Right cardiac atrium (tissue), 5 donors: Measurements from ENCODE around the gene TBC1D4. TPM values are rescaled to one million over a fixed set of nuclear protein-coding genes. Genes with fewer than 3 reads are reported as not detected.
A peak's percentile ranks its signal among the peaks of the same experiment; 100 is the strongest.
"Not testable (repeated sequence)": the region's sequence is repeated elsewhere in the genome, so short reads cannot be mapped to it uniquely, and the experiment has no call there.

ENCODE experiments used
- ATAC-seq, 2 donors: fragments of 200-7000 bp; cut with Tn5 transposase; one replicate each; pipeline versions ENCODE4 v1.8.0 to v1.9.1; 2020; ENCODE audit warnings: moderate library complexity in 2 of 2, mild to moderate bottlenecking in 1 of 2
- DNase-seq, 3 donors: peaks; one replicate each; pipeline ENCODE4 v3.0.0-alpha.2; 2020
- H3K27ac ChIP-seq: one replicate; pipeline ENCODE4 v1.5.1; 2013; ENCODE audit warnings: mild to moderate bottlenecking, low read length, control low read depth, moderate library complexity
- H3K27me3 ChIP-seq: one replicate; pipeline ENCODE4 v1.6.1; 2013; ENCODE audit not compliant: control insufficient read depth, insufficient read depth
- H3K4me1 ChIP-seq: one replicate; pipeline ENCODE4 v1.6.1; 2013; ENCODE audit warnings: low read length; ENCODE audit not compliant: control insufficient read depth, insufficient read depth
- H3K4me3 ChIP-seq: one replicate; pipeline ENCODE4 v1.5.1; 2013; ENCODE audit warnings: low read length, control low read depth
- H3K9me3 ChIP-seq: one replicate; pipeline ENCODE4 v1.6.1; 2013; ENCODE audit warnings: low read length; ENCODE audit not compliant: control insufficient read depth
- WGBS: extraction: QIAGEN DNeasy Blood & Tissue Kit; methylation state at CpG from one replicate; pipeline ENCODE4 v1.1.7; 2013; 5-methylcytosine and 5-hydroxymethylcytosine counted together
- intact Hi-C, 4 donors: fragments of 100-400 bp; cut with DNase I; formaldehyde crosslinking; loops; one replicate each; pipeline versions ENCODE4 v1.11.0 to v1.14.0; 2022 to 2023
- polyA plus RNA-seq: library from polyadenylated mRNA; stranded (reverse); fragments of 200-250 nt; gene quantifications from one replicate; pipeline ENCODE4 v1.2.3, GENCODE V29; 2013
- total RNA-seq, 4 donors: library from RNA; stranded (reverse); fragmentation: NEBNext Ultra II Directional; extraction: Animal tissue kit (Norgen Biotek cat#: 25700); gene quantifications; one replicate each; pipeline ENCODE4 v1.2.1, GENCODE V29; 2021
- donor health status: healthy with polysubstance abuse.
- donor health status: DM: no; HTN: yes; CAD: no.
- donor health status: DM: no; HTN: no; CAD: no.
- donor health status: DM: no; HTN: yes; CAD: no; lungs with severe emphysema.
- donor health status: DM: yes; HTN: yes; CAD: no.

Gene TBC1D4
- total and polyA plus RNA-seq, 5 donors = 28.3 to 69.4 (median 62.8) TPM

GRCh38 chr13:75359266-75359665, 122.7 kb downstream of the TBC1D4 start:
- Histone ChIP-seq H3K4me3 (no peak overlapping the region), H3K27me3 (no peaks in the 10 kb centered on the region), H3K4me1 (no peaks in the 10 kb centered on the region), H3K27ac (no peak overlapping the region), H3K9me3 (no peaks in the 10 kb centered on the region)
- 94% methylated on average over 2 of the region's 2 CpGs for WGBS
- ATAC-seq (no peak), DNase-seq (no peak)
- intact Hi-C loops = loop anchor here in 1 of 4 donors (10.0 kb wide), 1 partner anchor 186 kb away; the partner anchor contains the start of gene UCHL3

- Histone ChIP-seq H3K9me3 (no peaks in the 10 kb centered on the region), H3K4me1 (no peaks in the 10 kb centered on the region), H3K27ac (no peak overlapping the region), H3K27me3 (no peaks in the 10 kb centered on the region), H3K4me3 (no peak overlapping the region)
- intact Hi-C loops = loop anchor here in 1 of 4 donors (10.0 kb wide), 1 partner anchor 187 kb away; the partner anchor contains the start of gene UCHL3
- ATAC-seq (peak; percentile 58 to 73), DNase-seq (peak in 2 of 3 donors; percentile 28 to 45)
- WGBS = 77% methylated on average over 6 of the region's 6 CpGs
Measured at GRCh38 chr13:75357576-75358289, 124.2 kb downstream of the TBC1D4 start.

- H3K27me3 ChIP-seq = no peaks in the 10 kb centered on the region
- ATAC-seq = no peak
- intact Hi-C loops = loop anchor here in 1 of 4 donors (10.0 kb wide), 1 partner anchor 188 kb away; the partner anchor contains the start of gene UCHL3
- no peak overlapping the region for H3K27ac ChIP-seq
- no peak overlapping the region for H3K4me3 ChIP-seq
- no peaks in the 10 kb centered on the region for H3K9me3 ChIP-seq
- H3K4me1 ChIP-seq = no peaks in the 10 kb centered on the region
- no peak for DNase-seq
- 84% methylated on average over 3 of the region's 3 CpGs for WGBS
Measured at GRCh38 chr13:75356421-75356820, 125.5 kb downstream of the TBC1D4 start.

GRCh38 chr13:75355609-75356008, 126.4 kb downstream of the TBC1D4 start:
- Histone ChIP-seq H3K27me3 (no peaks in the 10 kb centered on the region), H3K9me3 (no peaks in the 10 kb centered on the region), H3K4me1 (no peaks in the 10 kb centered on the region), H3K4me3 (no peak overlapping the region), H3K27ac (no peak overlapping the region)
- no peak for ATAC-seq
- intact Hi-C loops = loop anchor here in 1 of 4 donors (10.0 kb wide), 1 partner anchor 189 kb away; the partner anchor contains the start of gene UCHL3
- no peak for DNase-seq

- ATAC-seq (peak; percentile 53 to 64), DNase-seq (peak in 1 of 3 donors; percentile 37)
- intact Hi-C loops = loop anchor here in 1 of 4 donors (10.0 kb wide), 1 partner anchor 191 kb away; the partner anchor contains the start of gene UCHL3
- H3K9me3 ChIP-seq = no peaks in the 10 kb centered on the region
- whole genome bisulfite sequencing = 66% methylated on average over 6 of the region's 6 CpGs
- no peaks in the 10 kb centered on the region for H3K4me1 ChIP-seq
- no peak overlapping the region for H3K27ac ChIP-seq
- no peaks in the 10 kb centered on the region for H3K27me3 ChIP-seq
- H3K4me3 ChIP-seq = no peak overlapping the region
Measured at GRCh38 chr13:75353781-75354193, 128.2 kb downstream of the TBC1D4 start.

- ATAC-seq = no peak
- no peak for DNase-seq
- H3K4me1 ChIP-seq = no peaks in the 10 kb centered on the region
- H3K9me3 ChIP-seq = no peaks in the 10 kb centered on the region
- H3K27me3 ChIP-seq = no peaks in the 10 kb centered on the region
- WGBS = 87% methylated on average over 3 of the region's 3 CpGs
- H3K4me3 ChIP-seq = no peak overlapping the region
- H3K27ac ChIP-seq = no peak overlapping the region
- intact Hi-C loops = loop anchor here in 1 of 4 donors (10.0 kb wide), 1 partner anchor 192 kb away; the partner anchor contains the start of gene UCHL3
Measured at GRCh38 chr13:75352641-75353327, 129.2 kb downstream of the TBC1D4 start.

GRCh38 chr13:75351538-75351937, 130.4 kb downstream of the TBC1D4 start:
- intact Hi-C loops = loop anchor here in 1 of 4 donors (10.0 kb wide), 1 partner anchor 193 kb away; the partner anchor contains the start of gene UCHL3
- not testable (repeated sequence) for H3K4me1 ChIP-seq, H3K4me3 ChIP-seq, H3K9me3 ChIP-seq, H3K27me3 ChIP-seq, ATAC-seq, H3K27ac ChIP-seq, DNase-seq
- WGBS = 94% methylated on average over 3 of the region's 3 CpGs

- ATAC-seq = no peak
- Histone ChIP-seq H3K4me3 (no peak overlapping the region), H3K4me1 (no peaks in the 10 kb centered on the region), H3K9me3 (no peaks in the 10 kb centered on the region), H3K27ac (no peak overlapping the region), H3K27me3 (no peaks in the 10 kb centered on the region)
- no peak for DNase-seq
- WGBS = 90% methylated on average over 1 of the region's 1 CpG
- intact Hi-C loops = no loop called here
Measured at GRCh38 chr13:75347925-75348324, 134.0 kb downstream of the TBC1D4 start.

GRCh38 chr13:75347457-75347856, 134.5 kb downstream of the TBC1D4 start:
- no peaks in the 10 kb centered on the region for H3K9me3 ChIP-seq
- H3K4me3 ChIP-seq = no peak overlapping the region
- ATAC-seq (no peak), DNase-seq (no peak)
- 89% methylated on average over 1 of the region's 1 CpG for WGBS
- no peaks in the 10 kb centered on the region for H3K27me3 ChIP-seq
- H3K4me1 ChIP-seq = no peaks in the 10 kb centered on the region
- intact Hi-C loops = no loop called here
- H3K27ac ChIP-seq = no peak overlapping the region

GRCh38 chr13:75345193-75345592, 136.8 kb downstream of the TBC1D4 start:
- no peaks in the 10 kb centered on the region for H3K4me1 ChIP-seq
- no peaks in the 10 kb centered on the region for H3K9me3 ChIP-seq
- no peak for DNase-seq
- intact Hi-C loops = no loop called here
- WGBS = 84% methylated on average over 2 of the region's 2 CpGs
- no peaks in the 10 kb centered on the region for H3K27me3 ChIP-seq
- no peak for ATAC-seq
- no peak overlapping the region for H3K27ac ChIP-seq
- H3K4me3 ChIP-seq = no peak overlapping the region

GRCh38 chr13:75341028-75341427, 140.9 kb downstream of the TBC1D4 start:
- no peak for DNase-seq
- Histone ChIP-seq H3K4me3 (no peak overlapping the region), H3K27ac (no peak overlapping the region), H3K4me1 (no peaks in the 10 kb centered on the region), H3K27me3 (no peaks in the 10 kb centered on the region), H3K9me3 (no peaks in the 10 kb centered on the region)
- no peak for ATAC-seq
- 92% methylated on average over 5 of the region's 5 CpGs for WGBS
- intact Hi-C loops = no loop called here
